ENCODE data around the gene PRRT1. TPM values are rescaled to one million over a fixed set of nuclear protein-coding genes. Genes with fewer than 3 reads are reported as not detected.
"Not testable (repeated sequence)": the region's sequence is repeated elsewhere in the genome, so short reads cannot be mapped to it uniquely, and the experiment has no call there.

The PRRT1 gene
- total RNA-seq, 1 donor from 2014 or later = not detected

DNA sequence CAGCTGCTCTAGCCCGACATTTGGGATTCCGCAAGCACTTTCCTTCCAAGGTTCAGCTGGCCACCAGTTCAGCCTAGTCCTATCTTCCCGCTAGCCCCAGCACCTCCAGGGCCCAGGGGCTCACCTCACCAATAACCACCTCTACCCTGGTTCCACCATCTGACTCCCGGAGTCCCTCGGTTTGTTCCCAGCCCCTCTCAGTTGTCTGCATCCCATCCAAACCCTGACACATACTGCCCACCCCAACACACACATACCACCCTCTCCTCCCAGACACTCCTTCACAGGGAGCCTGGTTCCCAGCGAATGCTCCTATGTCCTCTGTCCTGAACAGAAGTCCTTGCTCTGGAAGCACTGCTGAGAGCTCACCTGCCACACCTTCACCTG lies 43.0 kb downstream of the PRRT1 start:
- intact Hi-C loops (cut with micrococcal nuclease) = no loop called here

DNA sequence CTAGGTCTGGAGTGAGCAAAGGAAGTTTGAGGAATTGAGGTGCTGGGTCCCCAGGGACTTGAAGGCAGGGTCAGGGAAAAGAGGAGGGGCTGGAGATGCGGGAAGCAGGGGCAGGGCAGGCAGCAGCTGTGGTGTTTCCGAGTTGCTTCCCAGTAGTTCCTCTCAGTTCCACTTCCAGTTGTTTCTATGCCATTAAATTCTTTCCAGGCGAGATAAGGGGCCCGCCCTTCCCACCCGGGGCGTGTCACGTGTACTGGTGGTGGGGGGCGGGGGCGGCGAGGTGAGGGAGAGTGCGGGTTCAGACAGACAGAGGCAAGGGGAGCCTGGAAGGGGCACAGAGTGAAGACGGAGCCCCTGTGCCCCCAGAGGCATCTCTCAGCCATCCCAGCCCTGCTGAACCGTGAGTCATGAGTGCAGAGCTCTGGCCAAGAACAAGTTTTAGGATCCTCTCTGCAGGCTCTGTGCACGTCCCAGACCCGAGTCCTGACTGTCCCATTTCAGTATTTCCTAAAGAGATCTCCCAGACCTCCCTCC lies 43.6 kb downstream of the PRRT1 start:
- intact Hi-C loops (cut with micrococcal nuclease) = no loop called here

DNA sequence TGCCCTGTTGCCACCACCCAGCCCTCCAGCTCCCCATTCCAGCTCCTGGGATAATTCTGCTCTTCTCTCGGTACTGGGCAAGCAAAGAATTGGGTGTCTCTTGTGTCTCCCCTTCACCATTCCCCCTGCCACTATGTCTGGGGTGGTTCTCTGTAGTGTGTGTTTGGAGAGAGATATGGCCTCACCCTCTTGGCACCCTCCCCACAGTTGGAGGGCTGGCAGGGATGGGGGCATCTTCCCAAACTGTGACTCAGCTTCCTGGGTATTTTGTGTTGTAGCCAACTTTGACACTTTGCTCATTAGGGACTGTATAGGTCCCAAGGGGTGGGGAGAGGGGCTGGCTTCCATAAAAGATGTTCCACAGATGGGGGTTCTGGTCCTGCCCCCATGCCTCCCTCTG lies 44.3 kb downstream of the PRRT1 start:
- intact Hi-C loops (cut with micrococcal nuclease) = no loop called here

DNA sequence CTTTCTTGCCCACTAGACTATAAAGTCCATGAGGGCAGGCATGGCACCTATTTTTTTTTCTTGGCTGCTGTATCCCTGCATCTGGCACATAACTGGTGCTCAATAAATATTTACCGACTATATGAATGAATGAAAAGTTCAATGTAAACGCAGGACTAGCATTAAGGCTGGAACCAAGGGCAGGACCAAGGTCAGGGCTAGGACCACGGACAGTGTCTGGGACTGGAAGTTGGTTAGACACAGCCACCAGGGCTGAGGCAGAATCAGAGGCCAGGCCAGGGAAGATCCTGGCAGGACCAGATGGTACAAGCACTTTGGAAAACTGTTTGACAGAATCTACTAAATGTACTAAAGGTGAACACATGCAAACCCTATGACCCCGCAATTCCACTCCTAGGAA lies 46.3 kb downstream of the PRRT1 start:
- intact Hi-C loops (cut with micrococcal nuclease) = no loop called here

DNA sequence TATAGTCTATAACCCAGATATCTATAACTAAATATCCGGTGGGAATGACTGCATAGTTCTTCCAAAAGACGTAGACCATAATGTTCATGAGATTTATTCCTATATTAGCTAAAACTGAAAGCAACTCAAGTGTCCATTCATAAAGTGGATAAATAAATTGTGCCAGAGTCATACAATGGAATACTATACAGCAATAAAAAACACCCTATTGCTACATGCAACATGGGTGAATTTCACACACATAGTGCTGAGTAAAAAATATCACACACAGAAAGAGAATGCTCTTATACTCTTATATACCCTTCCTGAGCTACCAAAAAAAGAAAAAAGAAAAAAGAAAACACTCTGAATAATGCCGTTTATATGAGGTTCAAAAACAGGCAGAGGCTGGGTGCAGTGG lies 49.5 kb downstream of the PRRT1 start:
- intact Hi-C loops (cut with micrococcal nuclease) = no loop called here

DNA sequence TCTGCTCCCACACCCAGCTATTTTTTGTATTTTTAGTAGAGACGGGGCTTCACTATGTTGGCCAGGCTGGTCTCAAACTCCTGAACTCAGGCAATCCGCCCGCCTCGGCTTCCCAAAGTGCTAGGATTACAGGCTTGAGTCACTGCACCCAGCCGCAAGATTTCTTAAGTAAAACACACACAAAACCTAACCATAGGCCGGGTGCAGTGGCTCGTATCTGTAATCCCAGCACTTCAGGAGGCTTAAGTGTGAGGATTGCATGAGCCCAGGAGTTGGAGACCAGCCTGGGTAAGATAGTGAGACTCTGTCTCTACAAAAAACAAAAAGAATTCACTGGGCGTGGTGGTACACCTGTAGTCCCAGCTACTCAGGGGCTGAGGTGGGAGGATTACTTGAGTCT lies 51.5 kb downstream of the PRRT1 start:
- intact Hi-C loops (cut with micrococcal nuclease) = not testable (repeated sequence)

Other genes starting within 250 kb of the PRRT1 start
- 2.8 TPM in 2 replicates for gene ZBTB12, start 249.9 kb downstream of the PRRT1 start, total RNA-seq
- gene C2, start 224.2 kb downstream of the PRRT1 start, total RNA-seq = 0.64 and 1.5 TPM in 2 replicates
- gene CFB, start 205.8 kb downstream of the PRRT1 start, total RNA-seq = not detected in 2 replicates
- gene NELFE, start 193.0 kb downstream of the PRRT1 start, total RNA-seq = 75.4 and 75.8 TPM in 2 replicates
- gene SKIC2, start 192.8 kb downstream of the PRRT1 start, total RNA-seq = 77.1 and 86.5 TPM in 2 replicates
- 17.3 and 18.8 TPM in 2 replicates for gene DXO, start 179.8 kb downstream of the PRRT1 start, total RNA-seq
- 3.2 and 5.2 TPM in 2 replicates for gene C4A, start 169.9 kb downstream of the PRRT1 start, total RNA-seq
- 3.5 and 4.6 TPM in 2 replicates for gene C4B, start 137.1 kb downstream of the PRRT1 start, total RNA-seq
- gene CYP21A2, start 113.5 kb downstream of the PRRT1 start, total RNA-seq = 0.59 TPM in 2 replicates
- 5.7 and 7.6 TPM in 2 replicates for gene TNXB, start 42.6 kb downstream of the PRRT1 start, total RNA-seq
- gene ATF6B, start 23.7 kb downstream of the PRRT1 start, total RNA-seq = 121 and 125 TPM in 2 replicates
- 4.6 and 5.4 TPM in 2 replicates for gene FKBPL, start 21.7 kb downstream of the PRRT1 start, total RNA-seq
- gene PPT2, start 2.2 kb upstream of the PRRT1 start, total RNA-seq = 9.0 and 10.7 TPM in 2 replicates
- 7.0 and 8.7 TPM in 2 replicates for gene EGFL8, start 12.7 kb upstream of the PRRT1 start, total RNA-seq
- 40.8 and 41.6 TPM in 2 replicates for gene AGPAT1, start 24.1 kb upstream of the PRRT1 start, total RNA-seq
- gene RNF5, start 26.5 kb upstream of the PRRT1 start, total RNA-seq = 41.1 and 42.9 TPM in 2 replicates
- gene AGER, start 32.3 kb upstream of the PRRT1 start, total RNA-seq = 30.6 and 31.6 TPM in 2 replicates
- 82.6 and 84.4 TPM in 2 replicates for gene PBX2, start 38.3 kb upstream of the PRRT1 start, total RNA-seq
- 245 and 258 TPM in 2 replicates for gene GPSM3, start 40.7 kb upstream of the PRRT1 start, total RNA-seq
- 0.16 and 0.18 TPM in 2 replicates for gene NOTCH4, start 72.1 kb upstream of the PRRT1 start, total RNA-seq
- not detected in 2 replicates for gene TSBP1, start 220.0 kb upstream of the PRRT1 start, total RNA-seq